Ovary (tissue), 3 donors: ENCODE measurements around the gene EXT2.

Experiments
- CTCF ChIP-seq, 3 donors: fragments of 450-650 bp in 2 of 3; fragments of 200-600 bp in 1 of 3; IDR thresholded peaks; one replicate each; pipeline versions ENCODE4 v1.5.1 to v1.8.0; 2016 to 2022; ENCODE audit warnings: antibody characterized with exemption in 3 of 3, mild to moderate bottlenecking in 1 of 3
- EP300 ChIP-seq: sonication (generic); formaldehyde crosslinking; IDR thresholded peaks from one replicate; pipeline ENCODE4 v1.6.1; 2017; ENCODE audit warnings: antibody characterized with exemption
- POLR2A ChIP-seq: fragments of 450-650 bp; IDR thresholded peaks from one replicate; pipeline ENCODE4 v1.6.1; 2017; ENCODE audit warnings: antibody characterized with exemption, mild to moderate bottlenecking, moderate library complexity
- donor health status: DM: no; HTN: no; CAD: no.

GRCh38 chr11:44263738-44264437 lies 168.4 kb downstream of the EXT2 start:
- TF ChIP-seq CTCF (IDR thresholded peaks at IDR 0.05) (no peak), POLR2A (no peak), EP300 (no peak)
